Suprapubic skin (tissue), 4 donors: ENCODE measurements around the gene FUCA1. TPM values are rescaled to one million over a fixed set of nuclear protein-coding genes. Genes with fewer than 3 reads are reported as not detected.

Experiments
- DNase-seq, 2 donors: peaks; one replicate each; pipeline ENCODE4 v3.0.0-alpha.2; 2019; ENCODE audit warnings: low spot score in 2 of 2
- H3K27ac ChIP-seq: fragments of 200-600 bp; sonication (generic); one replicate; pipeline ENCODE4 v1.5.1; 2019
- H3K27me3 ChIP-seq: fragments of 200-600 bp; sonication (generic); one replicate; pipeline ENCODE4 v1.5.1; 2019
- H3K36me3 ChIP-seq: fragments of 200-600 bp; sonication (generic); one replicate; pipeline ENCODE4 v1.5.1; 2019
- H3K4me1 ChIP-seq: fragments of 200-600 bp; sonication (generic); one replicate; pipeline ENCODE4 v1.5.1; 2019
- H3K4me3 ChIP-seq: fragments of 200-600 bp; sonication (generic); one replicate; pipeline ENCODE4 v1.5.1; 2019; ENCODE audit warnings: mild to moderate bottlenecking
- H3K9me3 ChIP-seq: fragments of 200-600 bp; sonication (generic); one replicate; pipeline ENCODE4 v1.5.1; 2019
- CTCF ChIP-seq, 2 donors: fragments of 200-600 bp in 1 of 2; fragments of 450-650 bp in 1 of 2; sonication (generic) in 1 of 2; IDR thresholded peaks; one replicate each; pipeline ENCODE4 v1.5.1; 2016 to 2019; ENCODE audit warnings: antibody characterized with exemption in 2 of 2, mild to moderate bottlenecking in 1 of 2, moderate library complexity in 1 of 2
- EP300 ChIP-seq: sonication (generic); formaldehyde crosslinking; IDR thresholded peaks from one replicate; pipeline ENCODE4 v1.6.1; 2017; ENCODE audit warnings: antibody characterized with exemption
- POLR2A ChIP-seq, 2 donors: fragments of 450-650 bp; IDR thresholded peaks; one replicate each; pipeline ENCODE4 v1.6.1; 2017; ENCODE audit warnings: antibody characterized with exemption in 2 of 2, mild to moderate bottlenecking in 2 of 2, moderate library complexity in 2 of 2
- POLR2AphosphoS5 ChIP-seq, 3 donors: sonication (generic); formaldehyde crosslinking; IDR thresholded peaks; one replicate each; pipeline ENCODE4 v1.6.1; 2017; ENCODE audit warnings: antibody characterized with exemption in 3 of 3
- WGBS: methylation state at CpG from one replicate; pipeline ENCODE4 v1.1.5; 2018; 5-methylcytosine and 5-hydroxymethylcytosine counted together
- total RNA-seq, 4 donors: library from RNA; depleted of rRNA; stranded (reverse); fragments of >200 nt; gene quantifications; one replicate each; pipeline ENCODE4 v1.1.0, GENCODE V29; 2016

FUCA1 gene
- total RNA-seq, 4 donors from 2014 or later, result 11.8 to 17.6 (median 13.8) TPM

- peaks cover 37% of the 10 kb centered on the region for H3K4me1 ChIP-seq
- DNase-seq, result no peak
- H3K9me3 ChIP-seq, result no peaks in the 10 kb centered on the region
- no peaks in the 10 kb centered on the region for H3K27me3 ChIP-seq
- TF ChIP-seq POLR2AphosphoS5 (IDR thresholded peaks at IDR 0.05) (no peak), POLR2A (IDR thresholded peaks at IDR 0.05) (no peak), EP300 (no peak), CTCF (IDR thresholded peaks at IDR 0.05) (no peak)
- peak overlapping the region; percentile 95 for H3K4me3 ChIP-seq
- H3K36me3 ChIP-seq, result peaks cover 45% of the 10 kb centered on the region
- H3K27ac ChIP-seq, result peak overlapping the region; percentile 93
- 86% methylated on average over 9 of the region's 12 CpGs for WGBS
Observed at GRCh38 chr1:23798662-23799142, 69.4 kb downstream of the FUCA1 start.

- DNase-seq, result no peak
Observed at GRCh38 chr1:23797478-23798448, 70.3 kb downstream of the FUCA1 start.

GRCh38 chr1:23796466-23797271 is 71.4 kb downstream of the FUCA1 start:
- DNase-seq, result no peak
- Histone ChIP-seq H3K27ac (no peak overlapping the region), H3K27me3 (no peaks in the 10 kb centered on the region), H3K36me3 (peaks cover 55% of the 10 kb centered on the region), H3K4me1 (peaks cover 53% of the 10 kb centered on the region), H3K4me3 (no peak overlapping the region), H3K9me3 (no peaks in the 10 kb centered on the region)
- TF ChIP-seq CTCF (IDR thresholded peaks at IDR 0.05) (peak in 1 of 2 donors; percentile 7), EP300 (no peak), POLR2AphosphoS5 (IDR thresholded peaks at IDR 0.05) (no peak), POLR2A (IDR thresholded peaks at IDR 0.05) (no peak)
- WGBS, result 67% methylated on average over 11 of the region's 17 CpGs

More at GRCh38 chr1:23797478-23798448, 70.3 kb downstream of the FUCA1 start:
- no peak overlapping the region for H3K4me3 ChIP-seq
- peaks cover 46% of the 10 kb centered on the region for H3K4me1 ChIP-seq
- H3K27ac ChIP-seq, result no peak overlapping the region
- TF ChIP-seq CTCF (IDR thresholded peaks at IDR 0.05) (no peak), POLR2AphosphoS5 (IDR thresholded peaks at IDR 0.05) (no peak), EP300 (no peak), POLR2A (IDR thresholded peaks at IDR 0.05) (no peak)
- H3K9me3 ChIP-seq, result no peaks in the 10 kb centered on the region
- no peaks in the 10 kb centered on the region for H3K27me3 ChIP-seq
- WGBS, result 85% methylated on average over 19 of the region's 20 CpGs
- H3K36me3 ChIP-seq, result peaks cover 52% of the 10 kb centered on the region

- Histone ChIP-seq H3K27ac (no peak overlapping the region), H3K4me3 (no peak overlapping the region)
- TF ChIP-seq CTCF (IDR thresholded peaks at IDR 0.05), result no peak
- TF ChIP-seq EP300, result no peak
- no peak for TF ChIP-seq POLR2A (IDR thresholded peaks at IDR 0.05)
- no peak for TF ChIP-seq POLR2AphosphoS5 (IDR thresholded peaks at IDR 0.05)
Observed at GRCh38 chr1:23795676-23796465, 72.2 kb downstream of the FUCA1 start.

More at GRCh38 chr1:23795676-23796465, 72.2 kb downstream of the FUCA1 start:
- WGBS, result 83% methylated on average over 5 of the region's 16 CpGs
- DNase-seq, result no peak
- H3K27me3 ChIP-seq, result no peaks in the 10 kb centered on the region
- H3K9me3 ChIP-seq, result no peaks in the 10 kb centered on the region
- H3K36me3 ChIP-seq, result peaks cover 55% of the 10 kb centered on the region
- H3K4me1 ChIP-seq, result peaks cover 51% of the 10 kb centered on the region

Other genes with a start within 250 kb of the FUCA1 start
- 1,000 to 10,000 TPM in 3 of 4 donors, 100 to 1,000 TPM in 1; 864 to 1,286 (median 1,238) TPM for gene RPL11, start 176.5 kb downstream of the FUCA1 start, total RNA-seq
- 10 to 100 TPM; 38.2 to 58.2 (median 42.8) TPM for gene ELOA, start 124.8 kb downstream of the FUCA1 start, total RNA-seq
- gene PITHD1, start 89.9 kb downstream of the FUCA1 start, total RNA-seq, result 10 to 100 TPM; 49.4 to 93.1 (median 74.3) TPM
- 10 to 100 TPM; 52.7 to 76.9 (median 63.6) TPM for gene LYPLA2, start 77.1 kb downstream of the FUCA1 start, total RNA-seq
- gene GALE, start 67.5 kb downstream of the FUCA1 start, total RNA-seq, result 10 to 100 TPM; 15.4 to 26.6 (median 16.9) TPM
- gene HMGCL, start 42.9 kb downstream of the FUCA1 start, total RNA-seq, result 10 to 100 TPM; 17.7 to 41.9 (median 29.3) TPM
- not detected for gene CNR2, start 45.1 kb upstream of the FUCA1 start, total RNA-seq
- gene PNRC2, start 91.5 kb upstream of the FUCA1 start, total RNA-seq, result 100 to 1,000 TPM in 1 of 4 donors, 10 to 100 TPM in 3; 80.4 to 101 (median 87.9) TPM
- gene SRSF10, start 112.0 kb upstream of the FUCA1 start, total RNA-seq, result 100 to 1,000 TPM in 1 of 4 donors, 10 to 100 TPM in 3; 67.7 to 162 (median 74.2) TPM
- 1 to 10 TPM; 1.5 to 2.3 (median 2.1) TPM for gene MYOM3, start 243.8 kb upstream of the FUCA1 start, total RNA-seq